ENCODE measurements around the gene HES7. TPM values are rescaled to one million over a fixed set of nuclear protein-coding genes. Genes with fewer than 3 reads are reported as not detected.
A peak's percentile ranks its signal among the peaks of the same experiment; 100 is the strongest.

HES7 gene
- total and polyA plus RNA-seq, 4 donors = 0.19 to 1.6 (median 0.30) TPM; not detected in 1

DNA sequence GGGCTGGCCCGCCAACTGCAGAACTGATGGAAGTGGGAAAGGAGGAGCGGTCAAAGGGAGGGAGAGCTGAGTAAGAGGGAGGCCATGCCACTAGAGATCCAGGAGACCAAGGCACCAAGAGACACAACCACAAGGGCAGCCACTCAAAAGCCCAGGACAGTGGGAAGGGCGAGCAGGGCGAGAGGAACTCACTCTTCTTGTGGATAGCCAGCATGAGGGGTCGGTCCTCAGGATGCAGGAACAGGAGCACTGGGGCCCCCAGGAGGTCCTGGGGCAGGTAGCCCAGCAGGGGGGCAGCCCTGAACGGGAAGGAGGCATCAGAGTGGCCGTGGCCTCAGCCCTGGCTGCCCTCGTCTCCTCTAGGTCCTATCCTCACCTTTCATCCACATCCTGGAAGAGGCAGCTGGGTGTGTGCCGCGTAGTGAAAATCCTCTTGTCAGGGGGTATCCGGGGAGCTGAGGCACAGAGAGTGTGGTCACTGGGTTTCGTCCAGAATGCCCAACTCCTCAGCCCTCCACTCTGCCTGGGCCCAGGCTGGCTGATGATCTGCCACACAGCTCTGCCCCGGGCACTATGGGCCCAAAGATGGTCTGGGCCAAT is 24.0 kb upstream of the HES7 start:
- Histone ChIP-seq H3K36me3 (ENCODE audit: control insufficient read depth in 1 of 2, insufficient read depth in 2 of 2, low read length in 1 of 2) (peaks cover 7 to 47% of the 10 kb centered on the region in 2 donors), H3K4me3 (ENCODE audit: low read length in 2 of 2) (no peak overlapping the region), H3K27me3 (ENCODE audit: control insufficient read depth in 1 of 2, insufficient read depth in 2 of 2, low read length in 1 of 2) (no peaks in the 10 kb centered on the region), H3K4me1 (ENCODE audit: control insufficient read depth in 1 of 2, insufficient read depth in 2 of 2, low read length in 2 of 2) (no peaks in the 10 kb centered on the region), H3K27ac (ENCODE audit: low read depth in 1 of 2, low read length in 2 of 2) (no peak overlapping the region), H3K9me3 (ENCODE audit: control insufficient read depth, low read length) (no peaks in the 10 kb centered on the region)
- WGBS, 2 donors = 85 to 87% methylated on average over 13 of the region's 13 CpGs
- DNase-seq (no peak), ATAC-seq (ENCODE audit: low FRiP score) (no peak)
- intact Hi-C loops (cut with DNase I) = no loop called here

DNA sequence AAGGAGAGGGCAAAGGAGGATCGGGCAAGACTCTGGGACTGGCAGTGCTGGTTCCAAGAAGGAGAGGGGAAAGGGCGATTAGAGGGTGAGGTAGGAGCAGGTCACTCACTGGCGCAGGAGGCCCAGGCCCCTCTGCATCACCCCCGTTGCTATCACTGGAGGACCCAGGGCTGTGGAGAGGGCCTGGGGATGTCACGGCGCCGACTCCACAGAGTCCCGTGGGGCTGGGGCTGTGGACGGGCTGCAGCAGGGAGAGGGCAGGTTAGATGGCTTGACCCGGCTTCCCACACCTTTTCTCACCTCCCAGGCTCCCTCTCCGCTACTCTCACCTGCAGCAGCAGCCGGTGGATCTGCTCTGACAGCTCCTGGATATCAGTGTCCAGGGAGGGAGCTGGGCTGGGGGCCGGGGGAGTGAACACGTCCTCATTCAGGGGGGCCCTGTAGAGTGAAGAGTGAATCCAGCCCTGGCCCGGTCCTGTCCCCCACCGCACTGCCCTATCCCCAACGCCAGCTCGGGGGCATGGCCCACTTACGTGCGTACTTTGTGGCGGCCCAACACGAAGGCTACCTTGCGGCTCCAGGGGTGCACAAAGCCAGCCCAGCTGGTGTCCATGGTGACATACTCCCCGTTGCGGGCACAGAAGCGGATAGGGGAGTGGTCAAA is 23.4 kb upstream of the HES7 start:
- intact Hi-C loops (cut with DNase I) = no loop called here
- H3K4me3 ChIP-seq (ENCODE audit: low read length in 2 of 2) = no peak overlapping the region
- no peaks in the 10 kb centered on the region for H3K4me1 ChIP-seq (ENCODE audit: control insufficient read depth in 1 of 2, insufficient read depth in 2 of 2, low read length in 2 of 2)
- H3K36me3 ChIP-seq (ENCODE audit: control insufficient read depth in 1 of 2, insufficient read depth in 2 of 2, low read length in 1 of 2) = peaks cover 7 to 53% of the 10 kb centered on the region in 2 donors
- no peak overlapping the region for H3K27ac ChIP-seq (ENCODE audit: low read depth in 1 of 2, low read length in 2 of 2)
- DNase-seq (peak in 1 of 2 donors; percentile 48), ATAC-seq (ENCODE audit: low FRiP score) (no peak)
- H3K27me3 ChIP-seq (ENCODE audit: control insufficient read depth in 1 of 2, insufficient read depth in 2 of 2, low read length in 1 of 2) = no peaks in the 10 kb centered on the region
- no peaks in the 10 kb centered on the region for H3K9me3 ChIP-seq (ENCODE audit: control insufficient read depth, low read length)
- 82 to 88% methylated on average over 24 to 26 of the region's 26 CpGs for WGBS, 2 donors

DNA sequence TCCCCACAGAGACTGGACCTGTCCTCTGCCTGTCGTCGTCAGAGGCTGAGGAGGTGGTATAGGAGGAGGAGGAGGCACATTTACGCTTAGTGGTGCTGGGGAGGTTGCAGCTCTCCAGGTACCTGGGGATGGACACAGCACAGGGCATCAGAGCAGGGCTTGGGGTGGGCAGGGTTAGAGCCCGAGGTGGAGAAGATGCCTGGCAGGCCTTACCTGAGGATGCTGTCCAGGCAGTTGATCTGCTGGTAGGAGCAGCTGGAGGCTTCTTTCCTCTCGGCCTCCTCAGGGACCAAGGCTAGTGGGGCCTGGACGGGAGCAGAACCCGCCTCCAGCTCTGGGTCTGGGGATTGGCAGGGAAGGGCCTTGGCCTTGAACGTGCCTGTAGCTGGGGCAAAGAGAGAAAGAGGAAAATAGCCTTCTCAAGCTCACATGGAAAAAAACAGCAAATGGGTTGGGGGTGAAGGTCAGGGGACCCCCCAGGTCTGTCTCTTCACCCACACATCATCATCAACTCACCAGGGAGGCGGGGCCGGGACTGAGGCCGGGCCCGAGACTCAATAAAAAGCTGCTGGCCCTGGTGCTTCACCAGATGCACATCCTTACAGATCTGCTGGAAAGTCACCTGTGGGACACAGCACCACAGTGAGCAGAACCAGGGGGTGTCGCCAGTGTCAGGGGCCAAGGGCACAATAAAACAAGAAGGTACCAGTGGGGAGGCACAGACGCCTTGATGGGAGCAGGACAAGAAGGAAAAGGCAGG is 22.7 kb upstream of the HES7 start:
- Histone ChIP-seq H3K36me3 (ENCODE audit: control insufficient read depth in 1 of 2, insufficient read depth in 2 of 2, low read length in 1 of 2) (peaks cover 7 to 60% of the 10 kb centered on the region in 2 donors), H3K27me3 (ENCODE audit: control insufficient read depth in 1 of 2, insufficient read depth in 2 of 2, low read length in 1 of 2) (no peaks in the 10 kb centered on the region), H3K4me3 (ENCODE audit: low read length in 2 of 2) (no peak overlapping the region), H3K27ac (ENCODE audit: low read depth in 1 of 2, low read length in 2 of 2) (peak overlapping the region in 1 of 2 donors; percentile 2), H3K4me1 (ENCODE audit: control insufficient read depth in 1 of 2, insufficient read depth in 2 of 2, low read length in 2 of 2) (no peaks in the 10 kb centered on the region), H3K9me3 (ENCODE audit: control insufficient read depth, low read length) (no peaks in the 10 kb centered on the region)
- no peak for DNase-seq
- 89 to 93% methylated on average over 14 of the region's 14 CpGs for whole genome bisulfite sequencing, 2 donors
- no peak for ATAC-seq (ENCODE audit: low FRiP score)
- intact Hi-C loops (cut with DNase I) = no loop called here

DNA sequence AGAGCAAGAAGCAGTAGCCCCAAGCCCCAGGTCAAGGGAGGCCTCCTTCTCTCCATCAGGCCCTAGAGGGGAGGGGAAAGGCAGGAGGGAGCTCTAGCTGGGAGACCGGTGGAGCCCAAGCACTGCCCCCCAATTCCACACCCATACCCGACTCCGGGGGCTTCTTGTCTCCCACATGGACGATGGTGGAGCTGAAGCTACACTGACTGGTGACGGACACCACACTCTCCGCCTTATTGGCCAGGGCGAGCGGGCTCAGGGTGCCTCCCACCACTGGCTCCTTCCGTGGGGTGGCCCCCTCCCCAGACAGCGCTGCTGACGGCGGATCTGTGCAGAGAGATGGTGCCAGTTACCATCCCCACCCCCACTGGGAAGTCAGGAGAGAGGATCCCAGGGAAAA is 21.9 kb upstream of the HES7 start:
- Histone ChIP-seq H3K4me1 (ENCODE audit: control insufficient read depth in 1 of 2, insufficient read depth in 2 of 2, low read length in 2 of 2) (no peaks in the 10 kb centered on the region), H3K27me3 (ENCODE audit: control insufficient read depth in 1 of 2, insufficient read depth in 2 of 2, low read length in 1 of 2) (no peaks in the 10 kb centered on the region), H3K9me3 (ENCODE audit: control insufficient read depth, low read length) (no peaks in the 10 kb centered on the region), H3K4me3 (ENCODE audit: low read length in 2 of 2) (no peak overlapping the region), H3K27ac (ENCODE audit: low read depth in 1 of 2, low read length in 2 of 2) (no peak overlapping the region), H3K36me3 (ENCODE audit: control insufficient read depth in 1 of 2, insufficient read depth in 2 of 2, low read length in 1 of 2) (peaks cover 7 to 65% of the 10 kb centered on the region in 2 donors)
- no peak for DNase-seq
- 88 to 92% methylated on average over 12 of the region's 12 CpGs for WGBS, 2 donors
- no peak for ATAC-seq (ENCODE audit: low FRiP score)
- intact Hi-C loops (cut with DNase I) = no loop called here

DNA sequence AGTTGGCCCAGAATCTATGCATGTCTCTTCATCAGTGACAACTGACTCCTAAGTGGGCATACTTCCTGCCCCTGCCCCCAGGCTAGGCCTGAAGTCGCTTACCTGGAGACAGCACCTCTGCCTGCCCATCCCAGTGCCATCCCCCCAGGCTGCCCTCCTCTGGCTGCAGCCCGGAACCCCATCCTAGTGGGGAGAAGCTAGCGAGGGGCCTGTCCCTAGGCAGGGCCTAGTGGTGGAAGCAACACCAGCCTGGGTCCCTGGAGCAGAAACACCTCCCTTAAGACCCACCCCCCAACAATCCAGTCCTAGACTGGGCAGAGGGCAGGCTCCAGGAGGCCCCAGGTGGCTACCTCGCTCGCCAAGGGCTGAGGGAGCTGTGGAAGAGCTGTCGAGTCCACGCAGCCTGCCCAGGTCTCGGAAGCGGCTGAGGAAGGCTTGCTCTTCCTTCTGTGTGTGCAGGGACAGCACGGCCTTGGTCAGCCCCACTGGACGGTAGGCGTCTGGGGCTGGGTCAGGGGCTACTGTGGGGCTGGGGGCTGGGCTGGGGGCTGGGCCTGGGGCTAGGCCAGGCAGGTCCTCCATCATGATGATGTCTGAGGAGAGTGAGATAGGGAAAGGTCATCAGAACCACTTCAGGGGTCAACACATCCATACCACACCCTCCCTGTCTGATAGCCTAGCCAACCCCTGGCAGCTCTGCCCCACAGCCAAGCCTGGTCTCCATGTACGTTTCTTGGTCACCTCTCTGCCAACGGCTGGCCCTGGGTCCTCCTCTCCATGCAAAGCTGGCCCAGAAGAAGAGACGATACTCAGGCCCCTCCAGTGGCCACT is 20.7 kb upstream of the HES7 start:
- intact Hi-C loops (cut with DNase I) = no loop called here
- no peaks in the 10 kb centered on the region for H3K4me1 ChIP-seq (ENCODE audit: control insufficient read depth in 1 of 2, insufficient read depth in 2 of 2, low read length in 2 of 2)
- H3K27me3 ChIP-seq (ENCODE audit: control insufficient read depth in 1 of 2, insufficient read depth in 2 of 2, low read length in 1 of 2) = no peaks in the 10 kb centered on the region
- H3K9me3 ChIP-seq (ENCODE audit: control insufficient read depth, low read length) = no peaks in the 10 kb centered on the region
- no peak for ATAC-seq (ENCODE audit: low FRiP score)
- H3K27ac ChIP-seq (ENCODE audit: low read depth in 1 of 2, low read length in 2 of 2) = no peak overlapping the region
- H3K36me3 ChIP-seq (ENCODE audit: control insufficient read depth in 1 of 2, insufficient read depth in 2 of 2, low read length in 1 of 2) = peaks cover 7 to 66% of the 10 kb centered on the region in 2 donors
- H3K4me3 ChIP-seq (ENCODE audit: low read length in 2 of 2) = no peak overlapping the region
- no peak for DNase-seq
- 84% methylated on average over 15 of the region's 15 CpGs for WGBS, 2 donors

DNA sequence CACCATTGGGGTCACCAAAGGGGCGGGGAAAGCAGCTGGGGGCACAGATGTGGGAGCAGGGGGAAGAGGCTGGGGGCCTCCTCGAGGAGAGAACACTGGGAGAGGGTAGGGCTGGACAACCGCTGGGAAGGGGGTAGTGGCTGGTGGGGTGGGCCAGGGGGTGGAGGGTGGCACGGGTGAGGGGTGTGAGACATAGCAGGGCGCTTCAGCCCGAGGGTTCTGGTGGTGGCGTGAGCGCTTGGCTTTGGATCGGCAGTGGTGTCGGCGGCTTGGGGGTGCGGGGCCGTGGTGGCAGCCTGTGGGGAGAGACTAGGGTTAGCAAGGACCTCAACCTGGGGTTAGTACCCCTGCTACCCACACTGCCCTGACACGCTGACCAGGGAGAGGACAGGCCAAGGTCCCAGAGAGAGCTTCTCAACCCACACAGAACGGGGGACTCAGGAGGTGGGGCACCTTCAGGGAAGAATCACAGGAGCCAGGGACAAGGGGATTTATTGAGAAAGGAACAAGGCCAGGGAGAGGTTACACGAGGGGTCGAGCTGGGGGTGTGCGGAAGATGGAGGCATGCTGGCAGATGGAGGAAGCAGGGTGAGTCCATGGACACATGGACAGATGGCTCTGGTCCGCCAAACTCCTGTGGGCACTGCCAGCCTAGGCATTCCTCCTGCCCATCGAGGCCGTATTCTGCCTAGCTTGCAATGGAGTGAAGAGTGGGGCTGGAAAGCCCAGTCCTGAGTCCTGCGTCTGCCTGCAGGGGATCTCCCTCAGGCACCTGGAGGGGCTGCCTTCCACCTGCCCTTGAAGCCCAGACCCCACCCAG is 19.9 kb upstream of the HES7 start:
- WGBS, 2 donors = 85 to 88% methylated on average over 22 of the region's 22 CpGs
- peaks cover 7 to 64% of the 10 kb centered on the region in 2 donors for H3K36me3 ChIP-seq (ENCODE audit: control insufficient read depth in 1 of 2, insufficient read depth in 2 of 2, low read length in 1 of 2)
- no peak overlapping the region for H3K4me3 ChIP-seq (ENCODE audit: low read length in 2 of 2)
- intact Hi-C loops (cut with DNase I) = no loop called here
- no peak for ATAC-seq (ENCODE audit: low FRiP score)
- no peaks in the 10 kb centered on the region for H3K27me3 ChIP-seq (ENCODE audit: control insufficient read depth in 1 of 2, insufficient read depth in 2 of 2, low read length in 1 of 2)
- H3K27ac ChIP-seq (ENCODE audit: low read depth in 1 of 2, low read length in 2 of 2) = no peak overlapping the region
- DNase-seq = no peak
- H3K4me1 ChIP-seq (ENCODE audit: control insufficient read depth in 1 of 2, insufficient read depth in 2 of 2, low read length in 2 of 2) = no peaks in the 10 kb centered on the region
- no peaks in the 10 kb centered on the region for H3K9me3 ChIP-seq (ENCODE audit: control insufficient read depth, low read length)

DNA sequence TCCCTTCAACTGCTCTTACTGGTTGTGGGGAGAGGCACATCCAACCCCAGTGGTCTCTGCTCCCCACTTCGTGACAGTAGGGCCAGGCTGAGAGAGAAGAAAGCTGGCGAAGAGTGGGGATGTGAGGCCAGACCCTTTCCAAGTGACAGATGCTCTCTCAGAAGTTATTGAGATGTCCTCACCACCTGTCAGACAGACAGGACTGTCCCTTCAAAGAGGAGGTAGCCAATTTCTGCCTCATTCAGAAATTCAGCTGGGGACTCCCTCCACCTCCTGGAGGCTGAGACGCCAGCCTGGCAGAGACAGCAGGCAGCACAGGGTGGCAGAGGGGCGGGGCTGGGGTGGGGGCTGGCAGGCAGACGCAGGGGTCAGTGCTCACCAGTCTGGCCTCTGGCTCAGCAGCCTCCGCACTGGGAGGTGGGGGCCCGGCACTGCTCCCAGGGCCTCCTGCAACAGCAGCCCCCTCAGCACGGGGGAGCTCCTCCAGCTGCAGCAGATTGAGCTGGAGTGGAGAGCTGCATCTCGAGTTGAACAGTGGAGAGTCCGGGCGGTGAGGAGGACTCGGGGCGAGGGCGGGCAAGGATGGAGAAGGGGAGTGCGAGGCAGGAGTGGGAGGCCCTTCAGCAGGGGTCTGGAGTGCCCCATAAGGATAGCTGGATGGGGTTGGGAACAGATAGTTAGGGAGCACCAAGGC is 19.1 kb upstream of the HES7 start:
- no peak overlapping the region for H3K27ac ChIP-seq (ENCODE audit: low read depth in 1 of 2, low read length in 2 of 2)
- intact Hi-C loops (cut with DNase I) = no loop called here
- H3K36me3 ChIP-seq (ENCODE audit: control insufficient read depth in 1 of 2, insufficient read depth in 2 of 2, low read length in 1 of 2) = peaks cover 7 to 58% of the 10 kb centered on the region in 2 donors
- no peak for DNase-seq
- peaks cover 0 to 1% of the 10 kb centered on the region in 2 donors for H3K4me1 ChIP-seq (ENCODE audit: control insufficient read depth in 1 of 2, insufficient read depth in 2 of 2, low read length in 2 of 2)
- no peak overlapping the region for H3K4me3 ChIP-seq (ENCODE audit: low read length in 2 of 2)
- 74 to 77% methylated on average over 15 of the region's 15 CpGs for WGBS, 2 donors
- no peaks in the 10 kb centered on the region for H3K9me3 ChIP-seq (ENCODE audit: control insufficient read depth, low read length)
- H3K27me3 ChIP-seq (ENCODE audit: control insufficient read depth in 1 of 2, insufficient read depth in 2 of 2, low read length in 1 of 2) = no peaks in the 10 kb centered on the region
- no peak for ATAC-seq (ENCODE audit: low FRiP score)
